H9 (cell line): Measurements from ENCODE around the gene IGF1R. TPM values are rescaled to one million over a fixed set of nuclear protein-coding genes. Genes with fewer than 3 reads are reported as not detected.

Source experiments
- DNase-seq: peaks from one replicate; pipeline ENCODE4 v3.0.0-alpha.2; 2017
- H2AFZ ChIP-seq: one replicate; pipeline ENCODE4 v1.6.1; 2013; ENCODE audit warnings: mild to moderate bottlenecking, low read length, control low read depth, moderate library complexity
- H2AK5ac ChIP-seq: 2 replicates; pipeline ENCODE4 v1.6.1; 2013; ENCODE audit warnings: low read length, control low read depth, mixed read lengths; ENCODE audit not compliant: insufficient read length
- H2BK120ac ChIP-seq: one replicate; pipeline ENCODE4 v1.6.1; 2013; ENCODE audit warnings: low read depth, mild to moderate bottlenecking, low read length, control low read depth, inconsistent platforms; ENCODE audit not compliant: poor library complexity, severe bottlenecking
- H2BK12ac ChIP-seq: 2 replicates; pipeline ENCODE4 v1.6.1; 2013; ENCODE audit warnings: low read length, control low read depth, mixed read lengths, low read depth; ENCODE audit not compliant: insufficient read length
- H2BK15ac ChIP-seq: 2 replicates; pipeline ENCODE4 v1.6.1; 2013; ENCODE audit warnings: low read depth, low read length, control low read depth
- H2BK20ac ChIP-seq: one replicate; pipeline ENCODE4 v1.6.1; 2013; ENCODE audit warnings: low read depth, mild to moderate bottlenecking, low read length, control low read depth, inconsistent platforms; ENCODE audit not compliant: poor library complexity, severe bottlenecking
- H2BK5ac ChIP-seq: 2 replicates; pipeline ENCODE4 v1.6.1; 2013; ENCODE audit warnings: low read length, control low read depth, mixed read lengths; ENCODE audit not compliant: insufficient read length
- H3K14ac ChIP-seq: 2 replicates; pipeline ENCODE4 v1.6.1; 2013; ENCODE audit warnings: low read length, control low read depth; ENCODE audit not compliant: insufficient read depth
- H3K18ac ChIP-seq: 2 replicates; pipeline ENCODE4 v1.6.1; 2013; ENCODE audit warnings: low read depth, mild to moderate bottlenecking, mixed read lengths, low read length, control low read depth; ENCODE audit not compliant: insufficient read length
- H3K23ac ChIP-seq: 2 replicates; pipeline ENCODE4 v1.6.1; 2013; ENCODE audit warnings: low read length, control low read depth, mixed read lengths, low read depth; ENCODE audit not compliant: insufficient read length
- H3K23me2 ChIP-seq: 2 replicates; pipeline ENCODE4 v1.6.1; 2013; ENCODE audit warnings: low read depth, mild to moderate bottlenecking, mixed read lengths, low read length, control low read depth; ENCODE audit not compliant: insufficient read length, poor library complexity, severe bottlenecking
- H3K27ac ChIP-seq: 2 replicates; pipeline ENCODE4 v1.5.1; 2013; ENCODE audit warnings: low read length, control low read depth, mixed read lengths, low read depth; ENCODE audit not compliant: insufficient read length
- H3K27me3 ChIP-seq: 2 replicates; pipeline ENCODE4 v1.6.1; 2013; ENCODE audit warnings: low read length, control low read depth, inconsistent platforms; ENCODE audit not compliant: insufficient read depth
- H3K4ac ChIP-seq: 2 replicates; pipeline ENCODE4 v1.6.1; 2013; ENCODE audit warnings: low read depth, mild to moderate bottlenecking, control low read depth, inconsistent platforms, low read length, moderate library complexity
- H3K4me1 ChIP-seq: 2 replicates; pipeline ENCODE4 v1.6.1; 2013; ENCODE audit warnings: low read length, control low read depth, inconsistent platforms; ENCODE audit not compliant: insufficient read depth
- H3K4me2 ChIP-seq: 2 replicates; pipeline ENCODE4 v1.6.1; 2013; ENCODE audit warnings: low read length, control low read depth, mixed read lengths; ENCODE audit not compliant: insufficient read length, insufficient read depth
- H3K56ac ChIP-seq: 2 replicates; pipeline ENCODE4 v1.6.1; 2013; ENCODE audit warnings: low read depth, mild to moderate bottlenecking, mixed read lengths, low read length, control low read depth; ENCODE audit not compliant: insufficient read length
- H3K79me1 ChIP-seq: 2 replicates; pipeline ENCODE4 v1.6.1; 2013; ENCODE audit warnings: low read depth, mild to moderate bottlenecking, moderate library complexity, low read length, control low read depth, inconsistent platforms; ENCODE audit not compliant: insufficient read depth, poor library complexity, severe bottlenecking
- H3K79me2 ChIP-seq: 2 replicates; pipeline ENCODE4 v1.6.1; 2013; ENCODE audit warnings: low read length, control low read depth, inconsistent platforms; ENCODE audit not compliant: insufficient read depth
- H3K9ac ChIP-seq: 2 replicates; pipeline ENCODE4 v1.6.1; 2013; ENCODE audit warnings: low read length, control low read depth, mixed read lengths; ENCODE audit not compliant: insufficient read length; ENCODE audit errors: extremely low read depth
- H3K9me3 ChIP-seq: one replicate; pipeline ENCODE4 v1.6.1; 2013; ENCODE audit warnings: low read depth, low read length, inconsistent platforms; ENCODE audit not compliant: control insufficient read depth
- H3T11ph ChIP-seq: one replicate; pipeline ENCODE4 v1.6.1; 2013; ENCODE audit warnings: mild to moderate bottlenecking, low read length, control low read depth, inconsistent platforms
- H4K20me1 ChIP-seq: one replicate; pipeline ENCODE4 v1.6.1; 2013; ENCODE audit not compliant: control insufficient read depth, insufficient read length, insufficient read depth
- H4K5ac ChIP-seq: 2 replicates; pipeline ENCODE4 v1.6.1; 2013; ENCODE audit warnings: low read depth, mild to moderate bottlenecking, mixed read lengths, low read length, control low read depth; ENCODE audit not compliant: insufficient read length
- H4K8ac ChIP-seq: replicated peaks from 2 replicates; pipeline ENCODE4 v1.6.1; 2013; ENCODE audit warnings: low read length, control low read depth, mixed read lengths, low read depth; ENCODE audit not compliant: insufficient read length
- H4K91ac ChIP-seq: 2 replicates; pipeline ENCODE4 v1.6.1; 2013; ENCODE audit warnings: low read depth, mild to moderate bottlenecking, moderate library complexity, mixed read lengths, low read length, control low read depth; ENCODE audit not compliant: insufficient read length
- H3K27ac Mint-ChIP-seq, 3 experiments: 2 replicates in 2 of 3; 3 replicates in 1 of 3; pipeline ENCODE4 v1.8.0; 2020 to 2021; ENCODE audit warnings: mixed read lengths in 3 of 3, mild to moderate bottlenecking in 1 of 3, moderate library complexity in 1 of 3
- H3K27me3 Mint-ChIP-seq: 2 replicates; pipeline ENCODE4 v1.8.0; 2021; ENCODE audit warnings: low read depth, mild to moderate bottlenecking, moderate library complexity, mixed read lengths
- H3K36me3 Mint-ChIP-seq, 3 experiments: 2 replicates in 2 of 3; 3 replicates in 1 of 3; pipeline ENCODE4 v1.8.0; 2020 to 2021; ENCODE audit warnings: low read depth in 3 of 3, mixed read lengths in 3 of 3; ENCODE audit not compliant: insufficient read depth in 1 of 3
- H3K4me1 Mint-ChIP-seq, 2 experiments: 2 replicates each; pipeline ENCODE4 v1.8.0; 2020; ENCODE audit warnings: mixed read lengths in 2 of 2
- H3K4me3 Mint-ChIP-seq, 2 experiments: 2 replicates in 1 of 2; 3 replicates in 1 of 2; pipeline ENCODE4 v1.8.0; 2020 to 2021; ENCODE audit warnings: mild to moderate bottlenecking in 2 of 2, mixed read lengths in 2 of 2, moderate library complexity in 1 of 2
- H3K9me3 Mint-ChIP-seq, 2 experiments: 2 replicates in 1 of 2; 3 replicates in 1 of 2; pipeline ENCODE4 v1.8.0; 2020; ENCODE audit warnings: mild to moderate bottlenecking in 2 of 2, mixed read lengths in 2 of 2, moderate library complexity in 1 of 2
- CTCF ChIP-seq: fragments of 200-600 bp; sonication (generic); conservative IDR thresholded peaks from 3 replicates; pipeline ENCODE4 v1.8.0; 2021; ENCODE audit warnings: antibody characterized with exemption, mild to moderate bottlenecking
- WGBS: extraction: QIAGEN DNeasy Blood & Tissue Kit; methylation state at CpG from one replicate; pipeline ENCODE4 v1.1.7; 2013; ENCODE audit warnings: missing lambda C conversion rate, low lambda C conversion rate, mixed read lengths; ENCODE audit not compliant: insufficient read length; ENCODE audit errors: extremely low coverage; 5-methylcytosine and 5-hydroxymethylcytosine counted together
- total RNA-seq: library from RNA; stranded (reverse); gene quantifications from 2 replicates; pipeline ENCODE4 v1.2.1, GENCODE V29; 2021

Gene IGF1R
- total RNA-seq, 1 experiment from 2014 or later = 70.0 TPM

GRCh38 chr15:98963444-98963843, 315.1 kb downstream of the IGF1R start:
- Histone ChIP-seq H3K14ac (no peak overlapping the region), H4K20me1 (no peaks in the 10 kb centered on the region), H3K4me2 (no peak overlapping the region), H2AFZ (no peak overlapping the region), H3K23ac (no peak overlapping the region), H3K4ac (no peak overlapping the region), H2BK15ac (no peak overlapping the region), H3K23me2 (no peaks in the 10 kb centered on the region), H2BK5ac (no peak overlapping the region), H3K56ac (no peak overlapping the region), H4K8ac (no peak overlapping the region), H2BK20ac (no peak overlapping the region), H3K4me1 (no peaks in the 10 kb centered on the region), H3T11ph (no peak overlapping the region), H2BK120ac (no peak overlapping the region), H3K79me1 (no peaks in the 10 kb centered on the region), H4K91ac (no peak overlapping the region), H3K9me3 (peaks cover 13% of the 10 kb centered on the region), H2AK5ac (no peak overlapping the region), H3K27me3 (no peaks in the 10 kb centered on the region; the same call in 1 of the 2 replicates), H4K5ac (no peak overlapping the region), H2BK12ac (no peak overlapping the region), H3K18ac (no peak overlapping the region), H3K27ac (no peak overlapping the region), H3K9ac (no peak overlapping the region), H3K79me2 (no peaks in the 10 kb centered on the region)
- no peak overlapping the region for H3K27ac Mint-ChIP-seq
- H3K36me3 Mint-ChIP-seq = peaks cover 44 to 49% (median 48%) of the 10 kb centered on the region in 3 experiments
- no peaks in the 10 kb centered on the region; a peak in 1 of 4 replicates for H3K4me1 Mint-ChIP-seq
- WGBS = no CpG with 5 or more reads among the region's 8 CpGs
- H3K4me3 Mint-ChIP-seq = no peak overlapping the region
- no peak for TF ChIP-seq CTCF
- no peak for DNase-seq
- no peaks in the 10 kb centered on the region; the same call in none of the 2 replicates for H3K27me3 Mint-ChIP-seq
- peaks cover 8 to 10% of the 10 kb centered on the region in 2 experiments for H3K9me3 Mint-ChIP-seq
